ENCODE measurements around the gene MYO1D. TPM values are rescaled to one million over a fixed set of nuclear protein-coding genes. Genes with fewer than 3 reads are reported as not detected.
"Not testable (repeated sequence)": the region's sequence is repeated elsewhere in the genome, so short reads cannot be mapped to it uniquely, and the experiment has no call there.

Gene MYO1D
- polyA plus RNA-seq, 4 donors, result 25.5 to 33.1 (median 27.6) TPM

DNA sequence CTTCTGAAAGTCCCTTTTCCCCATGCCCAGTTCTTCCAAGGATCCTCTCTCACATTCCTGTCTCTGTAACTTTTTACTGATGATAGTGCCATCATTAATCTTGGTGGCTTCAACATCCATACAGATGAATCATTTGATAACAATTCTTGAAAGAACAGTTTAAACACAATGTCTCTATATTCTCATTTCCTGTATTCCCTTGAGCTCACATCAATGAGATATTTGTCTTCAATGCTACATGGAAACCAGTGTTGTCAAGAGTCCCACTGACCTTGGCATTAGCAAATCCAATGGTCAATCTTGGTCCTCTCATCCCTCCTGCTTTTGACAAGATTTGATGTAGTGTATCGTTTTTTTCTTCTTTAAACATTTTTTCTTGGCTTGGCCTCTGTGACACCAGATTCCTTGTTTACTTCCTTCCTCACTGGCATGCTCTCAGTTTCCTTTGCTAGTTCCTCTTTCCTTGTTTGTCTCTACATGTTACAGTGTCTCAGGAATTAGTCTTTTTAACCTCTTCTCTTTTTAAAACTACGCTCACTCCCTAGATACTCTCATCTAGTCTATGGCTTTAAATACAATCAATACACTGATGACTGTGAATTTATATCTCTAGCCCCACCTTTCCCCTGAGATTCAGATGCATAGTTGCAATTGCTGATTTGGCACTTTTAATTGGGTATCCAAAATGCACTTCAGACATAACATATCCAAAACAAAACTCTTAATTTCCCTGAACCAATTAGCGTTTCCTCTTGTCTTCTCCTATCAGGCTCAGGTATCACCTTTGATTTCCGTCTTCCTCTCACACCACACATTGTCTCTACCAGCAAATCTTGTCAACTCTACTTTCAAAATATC lies 134.0 kb downstream of the MYO1D start:
- no peak for DNase-seq (ENCODE audit: low read depth in 4 of 4, low spot score in 2 of 4)

DNA sequence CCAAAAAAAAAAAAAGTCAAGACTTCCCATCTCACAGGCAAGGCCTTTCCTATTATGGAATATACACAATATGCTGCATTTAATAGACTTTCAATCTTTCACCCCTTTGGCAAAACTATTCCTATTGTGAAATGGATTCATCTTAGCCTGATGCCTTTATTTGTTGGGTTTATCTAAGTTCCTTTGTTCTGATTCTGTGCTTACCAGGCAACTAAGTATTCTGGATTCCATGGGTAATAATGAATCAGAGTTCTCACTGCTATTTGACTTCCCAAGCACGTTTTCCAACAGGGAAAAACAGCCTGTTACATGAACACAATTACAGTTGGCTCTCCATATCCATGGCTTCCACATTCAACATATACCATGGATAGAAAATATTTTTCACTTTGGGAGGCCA lies 135.5 kb downstream of the MYO1D start:
- no peak for DNase-seq (ENCODE audit: low read depth in 4 of 4, low spot score in 2 of 4)

DNA sequence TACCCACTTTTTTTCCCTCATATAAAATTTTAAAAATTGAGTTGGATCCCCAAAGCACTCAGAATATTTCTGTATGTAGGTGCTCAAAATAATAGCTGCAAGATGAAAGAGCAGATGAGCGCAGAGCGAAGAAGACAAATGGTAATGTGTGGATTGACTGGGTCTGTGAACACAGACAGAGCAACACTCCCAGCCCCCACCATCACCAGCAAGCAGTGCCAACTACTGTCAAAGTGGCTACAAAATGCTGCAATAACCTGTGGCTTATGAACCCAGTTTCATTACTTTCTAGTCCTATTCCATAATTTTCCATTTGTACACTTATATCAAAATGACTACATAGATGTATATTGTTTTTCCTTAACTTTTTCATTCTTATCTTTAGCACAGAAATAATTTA lies 137.2 kb downstream of the MYO1D start:
- DNase-seq (ENCODE audit: low read depth in 4 of 4, low spot score in 2 of 4), result no peak

DNA sequence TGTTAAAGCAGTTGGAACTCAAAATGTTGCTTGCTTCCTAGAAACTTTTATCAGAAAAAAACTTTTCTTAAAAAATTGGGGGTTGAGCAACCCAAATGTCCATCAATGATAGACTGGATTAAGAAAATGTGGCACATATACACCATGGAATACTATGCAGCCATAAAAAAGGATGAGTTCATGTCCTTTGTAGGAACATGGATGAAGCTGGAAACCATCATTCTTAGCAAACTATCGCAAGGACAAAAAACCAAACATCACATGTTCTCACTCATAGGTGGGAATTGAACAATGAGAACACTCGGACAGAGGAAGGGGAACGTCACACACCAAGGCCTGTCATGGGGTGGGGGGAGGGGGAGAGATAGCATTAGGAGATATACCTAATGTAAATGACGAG lies 137.8 kb downstream of the MYO1D start:
- DNase-seq (ENCODE audit: low read depth in 4 of 4, low spot score in 2 of 4), result not testable (repeated sequence)

DNA sequence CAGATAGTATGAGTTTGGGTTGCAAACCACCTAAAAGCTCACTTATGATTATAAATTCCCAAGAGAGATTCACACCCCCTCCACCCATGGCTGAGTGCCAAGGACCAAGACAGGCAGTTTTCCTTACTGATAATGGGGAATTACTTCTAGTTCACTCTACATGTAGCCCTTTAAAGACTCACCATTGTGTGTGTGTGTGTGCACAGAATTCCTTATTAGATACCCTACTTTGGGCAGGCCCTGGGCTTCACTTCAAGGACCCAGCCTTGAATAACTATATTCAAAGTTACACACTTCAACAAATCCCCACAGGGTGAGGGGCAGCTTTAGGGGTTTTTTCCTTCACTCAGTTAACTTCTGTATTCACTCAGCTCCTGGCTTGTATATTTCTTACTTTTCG lies 143.5 kb downstream of the MYO1D start:
- DNase-seq (ENCODE audit: low read depth in 4 of 4, low spot score in 2 of 4), result no peak

DNA sequence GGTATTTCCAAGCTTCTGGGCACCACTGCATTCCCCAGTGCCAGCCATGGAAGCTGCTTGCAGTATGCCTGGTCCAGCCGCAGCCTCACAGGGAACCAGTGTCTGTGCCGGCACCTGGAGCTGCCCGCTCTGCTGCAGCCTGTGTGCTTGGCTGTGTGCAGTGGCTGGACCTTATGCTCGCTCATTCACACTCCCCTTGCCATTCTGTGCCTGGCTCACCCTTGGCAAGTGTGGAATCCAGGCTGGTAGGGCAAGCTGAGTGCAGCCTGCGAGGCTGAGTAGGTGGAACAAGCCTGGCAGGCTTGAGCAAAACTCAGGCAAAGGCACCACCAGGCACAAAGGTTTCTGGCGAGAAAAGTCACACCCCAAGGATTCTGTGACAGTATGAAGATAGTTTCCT lies 144.0 kb downstream of the MYO1D start:
- no peak for DNase-seq (ENCODE audit: low read depth in 4 of 4, low spot score in 2 of 4)

DNA sequence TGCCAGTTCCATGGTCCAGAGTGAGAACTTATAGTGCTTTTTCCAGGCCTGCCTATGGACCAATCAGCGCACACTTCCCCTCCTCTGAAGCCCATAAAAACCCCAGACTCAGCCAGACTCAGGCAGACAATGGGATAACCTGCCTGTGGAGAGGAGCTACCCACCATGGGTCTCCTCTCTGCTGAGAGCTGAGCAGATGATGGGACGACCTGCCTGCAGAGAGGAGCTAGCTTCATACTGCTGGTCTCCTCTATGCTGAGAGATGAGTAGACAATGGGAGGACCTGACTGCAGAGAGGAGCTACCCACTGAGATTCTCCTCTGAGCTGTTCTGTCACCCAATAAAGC lies 144.7 kb downstream of the MYO1D start:
- no peak for DNase-seq (ENCODE audit: low read depth in 4 of 4, low spot score in 2 of 4)

DNA sequence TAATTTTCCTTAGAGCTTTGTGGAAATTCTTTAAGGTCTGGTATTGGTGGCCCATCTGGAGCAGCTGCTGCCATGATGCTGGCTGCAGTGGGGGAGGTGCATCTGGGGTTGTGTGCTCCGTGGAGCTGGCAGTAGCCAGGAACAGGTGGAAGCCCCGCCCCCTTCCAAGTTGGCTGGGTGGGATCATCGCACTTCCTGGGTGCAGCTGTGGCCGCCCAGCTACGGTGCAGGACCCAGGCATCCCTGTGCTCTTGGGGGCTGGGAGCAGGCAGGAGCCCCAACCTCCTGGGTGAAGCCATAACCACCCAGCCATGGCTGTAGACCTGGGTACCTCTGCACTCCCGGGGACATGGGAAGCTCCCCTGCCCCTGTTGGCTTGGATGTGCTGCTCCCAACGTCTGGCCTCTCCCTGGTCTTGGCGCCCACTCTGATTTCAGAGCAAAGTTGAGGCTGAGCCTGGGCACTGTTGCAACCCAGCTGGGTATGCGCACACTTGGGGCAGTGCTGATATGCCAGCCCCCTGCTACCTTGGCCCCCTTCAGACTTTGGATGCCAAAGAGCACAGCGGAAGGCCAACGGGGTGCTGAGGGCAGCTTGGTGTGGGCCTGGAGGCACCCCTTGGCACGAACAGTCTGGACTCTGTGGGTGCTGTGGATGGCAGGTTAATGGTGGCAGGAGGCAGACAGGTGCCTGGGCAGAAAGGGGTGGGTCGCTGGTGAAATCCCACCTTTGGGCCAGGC lies 145.2 kb downstream of the MYO1D start:
- DNase-seq (ENCODE audit: low read depth in 4 of 4, low spot score in 2 of 4), result no peak

DNA sequence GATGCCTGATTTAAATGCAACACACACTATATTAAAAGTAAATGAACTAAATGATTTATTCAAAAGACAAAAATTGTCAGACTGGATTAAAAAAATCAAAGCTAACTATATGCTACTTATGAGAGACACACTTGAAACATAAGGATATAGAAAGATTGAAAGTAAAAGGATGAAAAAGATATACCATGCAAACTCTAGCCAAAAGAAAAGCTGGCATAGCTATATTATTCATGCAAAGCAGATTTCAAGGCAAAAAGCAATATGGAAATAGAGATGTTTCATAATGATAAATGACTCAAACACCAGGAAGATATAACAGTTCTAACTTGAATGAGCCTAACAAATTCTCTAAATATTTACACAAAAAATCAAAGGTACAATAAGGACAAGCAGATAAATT lies 149.2 kb downstream of the MYO1D start:
- DNase-seq (ENCODE audit: low read depth in 4 of 4, low spot score in 2 of 4), result no peak

DNA sequence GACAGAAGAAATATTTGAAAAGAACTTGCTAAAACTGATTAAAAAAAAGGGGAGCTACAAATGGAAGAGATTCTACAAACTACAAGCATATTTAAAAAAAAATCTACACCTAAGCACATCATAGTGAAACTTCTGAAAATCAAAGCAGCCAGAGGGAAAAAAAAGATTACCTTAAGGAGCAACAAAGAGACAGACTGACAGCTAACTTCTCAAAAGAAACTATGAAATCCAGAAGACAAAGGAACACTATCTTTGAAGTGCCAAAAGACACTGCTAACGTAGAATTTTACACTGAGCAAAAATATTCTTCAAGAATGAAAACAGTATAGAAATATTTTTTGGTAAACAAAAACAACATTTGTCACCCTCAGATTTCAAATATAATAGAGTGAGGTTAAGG lies 151.2 kb downstream of the MYO1D start:
- no peak for DNase-seq (ENCODE audit: low read depth in 4 of 4, low spot score in 2 of 4)

DNA sequence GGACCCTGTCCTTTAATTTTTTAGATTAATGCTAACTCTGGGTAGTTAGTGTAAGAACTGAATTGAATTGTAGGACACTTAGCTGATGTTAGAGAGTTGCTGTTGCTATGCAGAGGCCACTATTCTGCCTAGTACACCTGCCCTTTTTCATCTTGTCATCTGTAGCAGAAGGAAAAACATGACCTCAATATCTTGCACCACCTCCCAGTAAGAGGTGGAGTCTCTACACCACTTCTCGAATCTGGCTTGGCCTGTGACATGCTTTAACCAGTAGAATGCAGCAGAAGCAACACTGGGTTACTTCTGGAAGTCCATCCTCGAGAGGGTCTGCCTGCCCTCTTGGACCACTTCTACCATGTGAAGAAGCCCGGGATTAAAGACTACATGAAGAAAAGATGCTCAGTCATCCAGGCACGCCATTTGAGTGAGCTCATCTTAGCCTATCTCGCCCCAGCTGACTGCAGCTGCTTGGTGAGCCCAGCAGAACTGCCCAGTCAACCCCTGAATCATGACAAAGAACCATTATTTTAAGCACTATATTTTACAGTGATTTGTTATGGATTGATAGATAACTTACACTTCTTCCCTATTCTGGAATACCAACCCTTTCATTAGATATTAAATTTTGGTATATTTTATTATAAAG lies 153.5 kb downstream of the MYO1D start:
- no peak for DNase-seq (ENCODE audit: low read depth in 4 of 4, low spot score in 2 of 4)

DNA sequence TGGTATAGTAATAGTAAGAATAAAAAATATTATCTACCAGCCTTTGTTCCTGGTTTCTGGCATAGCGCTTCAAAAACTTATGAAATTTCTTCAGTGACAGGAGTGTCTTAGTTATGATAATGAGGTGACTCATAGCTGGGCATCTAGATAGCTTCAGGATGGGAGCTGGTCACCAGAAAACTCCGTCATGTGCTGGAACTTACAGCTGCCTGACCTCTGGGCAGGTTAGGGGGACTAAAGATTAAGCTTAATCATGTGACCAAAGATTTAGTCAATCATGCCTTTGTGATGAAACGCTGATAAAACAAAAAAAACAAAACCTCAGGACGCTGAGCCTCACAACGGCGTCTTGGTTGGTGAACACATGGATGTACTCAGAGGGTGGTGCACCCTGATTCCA lies 154.2 kb downstream of the MYO1D start:
- no peak for DNase-seq (ENCODE audit: low read depth in 4 of 4, low spot score in 2 of 4)

DNA sequence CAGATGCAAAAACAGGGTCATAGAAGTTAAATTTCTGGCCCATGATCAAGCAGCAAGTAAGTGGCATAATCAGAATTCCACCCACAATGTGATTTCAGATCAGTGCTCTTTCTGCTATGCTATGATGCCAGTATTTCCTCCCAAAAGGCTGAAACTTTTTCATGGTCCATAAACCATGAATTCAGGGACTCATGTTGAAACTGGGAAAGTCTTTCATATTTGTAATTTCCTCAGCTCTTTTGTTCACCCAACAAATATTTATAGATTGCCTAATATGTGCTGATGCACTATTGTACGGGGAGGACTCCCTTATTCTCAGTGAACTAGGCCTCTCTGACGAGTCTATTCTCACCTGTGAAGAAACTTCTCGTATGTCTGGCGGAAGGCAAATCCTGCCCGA lies 156.3 kb downstream of the MYO1D start:
- DNase-seq (ENCODE audit: low read depth in 4 of 4, low spot score in 2 of 4), result no peak

DNA sequence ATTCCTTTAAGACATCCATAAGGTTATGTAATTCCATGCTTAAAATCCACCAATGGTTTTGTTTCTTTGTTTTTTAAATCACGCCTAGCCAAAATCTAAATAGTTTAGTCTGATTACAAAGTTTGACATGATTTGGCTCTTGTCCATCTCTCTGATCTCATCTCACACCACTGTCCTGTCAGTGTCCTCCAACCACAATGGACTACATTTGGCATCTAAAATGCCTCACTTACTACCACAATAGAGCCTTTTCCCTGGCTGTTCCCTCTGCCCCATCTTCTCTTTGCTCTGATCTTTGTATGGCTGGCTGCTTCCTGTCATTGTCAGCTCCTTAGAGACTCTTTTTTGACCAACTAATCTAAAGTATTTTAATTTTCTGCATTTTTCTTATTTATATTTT lies 157.2 kb downstream of the MYO1D start:
- DNase-seq (ENCODE audit: low read depth in 4 of 4, low spot score in 2 of 4), result no peak

DNA sequence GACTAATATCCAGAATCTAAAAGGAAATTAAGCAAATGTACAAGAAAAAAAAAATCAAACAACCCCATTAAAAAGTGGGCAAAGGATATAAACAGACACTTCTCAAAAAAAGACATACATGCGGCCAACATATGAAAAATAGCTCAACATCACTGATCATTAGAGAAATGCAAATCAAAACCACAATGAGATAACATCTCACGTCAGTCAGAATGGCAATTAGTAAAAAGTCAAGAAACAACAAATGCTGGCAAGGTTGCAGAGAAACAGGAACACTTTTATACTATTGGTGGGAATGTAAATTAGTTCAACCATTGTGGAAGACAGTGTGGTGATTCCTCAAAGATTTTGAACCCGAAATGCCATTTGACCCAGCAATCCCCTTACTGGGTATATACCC lies 162.0 kb downstream of the MYO1D start:
- DNase-seq (ENCODE audit: low read depth in 4 of 4, low spot score in 2 of 4), result not testable (repeated sequence)

DNA sequence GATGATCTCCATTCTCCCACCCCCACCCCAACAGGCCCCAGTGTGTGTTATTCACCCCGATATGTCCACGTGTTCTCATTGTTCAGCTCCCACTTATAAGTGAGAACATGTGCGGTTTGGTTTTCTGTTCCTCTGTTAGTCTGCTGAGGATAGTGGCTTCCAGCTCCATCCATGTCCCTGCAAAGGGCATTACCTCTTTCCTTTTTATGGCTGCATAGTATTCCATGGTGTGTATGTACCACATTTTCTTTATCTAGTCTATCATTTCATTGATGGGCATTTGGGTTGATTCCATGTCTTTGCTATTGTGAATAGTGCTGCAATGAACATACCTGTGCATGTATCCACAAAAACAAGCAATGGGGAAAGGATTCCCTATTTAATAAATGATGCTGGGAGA lies 162.7 kb downstream of the MYO1D start:
- not testable (repeated sequence) for DNase-seq (ENCODE audit: low read depth in 4 of 4, low spot score in 2 of 4)

DNA sequence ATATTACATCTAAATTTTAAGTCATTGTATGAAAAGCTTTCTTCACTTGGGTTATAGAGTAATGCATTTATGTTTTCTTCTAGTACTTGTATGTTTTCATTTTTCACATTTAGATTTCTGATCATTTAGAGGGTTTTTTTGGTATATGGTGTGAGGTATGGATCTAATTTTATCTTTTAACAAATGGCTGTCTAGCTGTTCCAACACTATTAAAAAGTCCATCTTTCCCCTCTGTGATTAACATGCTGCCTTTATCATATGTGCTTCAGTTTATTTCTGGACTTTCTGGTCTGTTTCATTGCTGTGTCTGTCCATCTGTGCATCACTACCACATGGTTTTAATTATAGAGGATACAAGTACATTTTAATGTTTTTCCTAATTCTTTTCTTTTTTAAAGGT lies 163.8 kb downstream of the MYO1D start:
- DNase-seq (ENCODE audit: low read depth in 4 of 4, low spot score in 2 of 4), result no peak

DNA sequence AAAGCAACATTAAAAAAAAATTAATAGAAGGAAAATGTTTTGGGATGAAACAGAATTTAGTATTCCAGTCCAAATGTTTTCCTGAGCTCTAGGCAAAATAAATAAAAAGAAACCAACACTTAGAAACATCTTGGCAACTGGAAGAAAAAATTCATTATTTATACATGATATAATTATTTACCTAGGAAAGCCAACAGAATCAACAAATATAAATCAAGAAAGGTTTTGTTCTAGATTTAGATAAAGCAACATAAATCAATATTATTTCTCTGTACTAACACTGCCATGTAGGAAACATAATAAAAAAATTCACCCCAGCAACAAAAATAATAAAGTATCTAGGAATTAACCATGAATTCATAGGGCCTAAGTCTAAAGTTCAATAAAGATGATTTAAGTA lies 167.4 kb downstream of the MYO1D start:
- DNase-seq (ENCODE audit: low read depth in 4 of 4, low spot score in 2 of 4), result no peak

DNA sequence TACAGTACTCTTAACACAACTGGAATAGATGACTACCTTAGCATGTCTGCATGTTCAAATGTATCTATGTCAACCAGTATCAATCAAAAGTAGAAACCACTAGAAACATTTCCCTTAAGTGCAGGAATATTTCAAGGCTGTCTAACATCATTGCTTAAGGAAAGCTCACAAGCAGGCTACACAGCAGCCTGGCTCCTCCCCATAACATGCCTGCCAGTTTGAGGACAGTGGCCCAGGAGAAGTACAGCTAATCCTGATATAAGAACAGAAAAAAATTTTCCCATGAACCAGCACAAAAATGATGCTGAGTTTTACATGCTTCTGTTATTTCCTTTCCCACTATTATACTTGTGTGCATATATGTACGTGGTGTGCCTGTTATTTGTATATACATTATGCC lies 175.1 kb downstream of the MYO1D start:
- no peak for DNase-seq (ENCODE audit: low read depth in 4 of 4, low spot score in 2 of 4)

DNA sequence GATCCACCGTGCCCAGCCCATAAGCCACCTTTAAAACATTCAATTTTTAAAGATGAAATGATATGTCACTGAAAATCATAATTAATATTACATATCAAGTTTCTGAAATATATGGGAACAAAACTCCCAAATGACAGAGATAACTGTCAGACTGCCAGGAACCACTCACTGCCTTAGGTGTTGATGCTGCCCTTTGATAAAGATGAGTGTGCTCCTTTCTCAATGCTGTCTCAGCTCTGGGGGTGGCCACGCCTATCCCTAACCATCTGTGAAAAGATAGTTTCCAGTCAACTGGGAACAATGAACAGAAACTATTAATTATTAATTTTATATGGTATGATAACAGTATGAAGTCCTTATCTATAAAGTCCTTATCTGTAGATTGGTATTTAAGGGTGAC lies 177.7 kb downstream of the MYO1D start:
- no peak for DNase-seq (ENCODE audit: low read depth in 4 of 4, low spot score in 2 of 4)

DNA sequence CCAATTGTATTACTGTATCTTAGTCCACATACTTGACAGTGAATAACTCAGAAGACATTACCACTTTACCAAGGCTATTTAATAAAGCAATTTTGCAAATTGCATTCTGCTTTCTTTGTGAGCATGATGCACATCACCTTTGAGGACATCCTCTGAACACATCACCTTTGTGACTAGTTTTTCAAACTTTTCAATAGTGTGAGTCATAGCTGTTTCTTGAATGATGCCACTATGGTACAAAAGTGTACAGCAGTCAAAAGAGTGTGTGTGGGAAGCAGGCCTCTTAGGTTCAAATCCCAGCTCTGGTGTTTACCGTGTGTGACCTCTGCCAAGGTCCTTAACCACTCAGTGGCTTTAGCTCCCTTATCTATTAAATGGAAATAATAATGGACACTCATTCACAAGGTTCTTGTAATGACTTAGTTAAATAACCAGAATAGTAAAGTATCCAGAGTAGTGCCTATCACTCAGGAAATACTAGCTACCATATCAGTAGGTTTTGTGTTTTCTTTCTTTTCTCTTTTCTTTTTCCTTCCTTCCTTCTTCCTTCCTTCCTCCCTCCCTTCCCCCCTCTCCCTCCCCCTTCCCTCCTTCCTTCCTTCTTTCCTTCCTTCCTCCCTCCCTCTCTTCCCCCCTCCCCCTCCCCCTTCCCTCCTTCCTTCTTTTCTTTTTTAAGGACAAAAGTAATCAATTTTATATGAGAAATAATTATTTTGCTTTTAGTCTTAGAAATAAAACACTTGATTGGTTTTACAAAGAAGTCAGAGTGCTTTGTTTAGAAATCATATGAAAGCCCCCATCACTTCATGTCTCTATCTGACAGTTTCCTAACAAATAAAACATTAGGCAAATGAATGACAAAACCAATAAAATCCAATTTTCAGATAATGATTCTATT lies 178.9 kb downstream of the MYO1D start:
- no peak for DNase-seq (ENCODE audit: low read depth in 4 of 4, low spot score in 2 of 4)

All from left renal cortex interstitium (tissue), 4 donors.